H1 (cell line): ENCODE results near the gene PSMD3. TPM values are rescaled to one million over a fixed set of nuclear protein-coding genes. Genes with fewer than 3 reads are reported as not detected.

Source experiments
- CTCF ChIA-PET: fragments of 300-600 bp; sonication (Branson Sonifier 250); formaldehyde crosslinking; loops from one replicate; lab custom pipeline; 2021; ENCODE audit not compliant: partially characterized antibody; lab: Charles Lee
- POLR2A ChIA-PET: fragments of 300-600 bp; sonication (Branson Sonifier 250); formaldehyde crosslinking; loops from one replicate; lab custom pipeline; 2021; ENCODE audit warnings: inconsistent platforms; ENCODE audit not compliant: partially characterized antibody; lab: Charles Lee
- DNase-seq, 2 experiments: peaks; one replicate each; pipeline versions ENCODE4 v3.0.0 to v3.0.0-alpha.2; 2010 to 2022; ENCODE audit warnings: low spot score in 2 of 2, low read depth in 1 of 2, mixed read lengths in 1 of 2
- FAIRE-seq: peaks from 2 replicates; lab custom pipeline; 2011; peaks lifted over from hg19 to GRCh38; lab: Jason Lieb, UNC
- H2AFZ ChIP-seq: 2 replicates; pipeline ENCODE4 v1.8.1; 2012; ENCODE audit warnings: low read length, inconsistent platforms
- H2AK5ac ChIP-seq: 2 replicates; pipeline ENCODE4 v1.6.1; 2013; ENCODE audit warnings: low read depth, low read length
- H2BK120ac ChIP-seq: replicated peaks from 2 replicates; pipeline ENCODE3; 2013; ENCODE audit warnings: low read depth, low read length, inconsistent platforms
- H2BK12ac ChIP-seq: 2 replicates; pipeline ENCODE4 v1.6.1; 2013; ENCODE audit warnings: low read depth, low read length
- H2BK15ac ChIP-seq: 2 replicates; pipeline ENCODE4 v1.6.1; 2013; ENCODE audit warnings: low read length
- H2BK20ac ChIP-seq: 2 replicates; pipeline ENCODE4 v1.6.1; 2013; ENCODE audit warnings: low read length
- H2BK5ac ChIP-seq: 2 replicates; pipeline ENCODE4 v1.6.1; 2013; ENCODE audit warnings: low read depth, low read length
- H3K14ac ChIP-seq: 2 replicates; pipeline ENCODE4 v1.6.1; 2013; ENCODE audit warnings: inconsistent platforms; ENCODE audit not compliant: insufficient read length
- H3K18ac ChIP-seq: 2 replicates; pipeline ENCODE4 v1.6.1; 2013; ENCODE audit warnings: low read length; ENCODE audit errors: extremely low read depth
- H3K23ac ChIP-seq: 2 replicates; pipeline ENCODE4 v1.6.1; 2013; ENCODE audit warnings: inconsistent platforms; ENCODE audit not compliant: insufficient read length
- H3K23me2 ChIP-seq: 2 replicates; pipeline ENCODE4 v1.6.1; 2013; ENCODE audit warnings: low read depth, low read length
- H3K27ac ChIP-seq: 2 replicates; pipeline ENCODE4 v1.6.1; 2011; ENCODE audit warnings: low read depth, low read length, inconsistent platforms
- H3K27me3 ChIP-seq, 4 experiments: replicated peaks in 1 of 4; 1 replicate in 1 of 4; 2 replicates in 3 of 4; pipeline versions ENCODE4 v1.6.1 to v1.8.1; 2011 to 2013; ENCODE audit warnings: low read length in 3 of 4, mild to moderate bottlenecking in 3 of 4, inconsistent platforms in 2 of 4, mixed read lengths in 2 of 4, moderate library complexity in 1 of 4; ENCODE audit not compliant: control insufficient read depth in 3 of 4, insufficient read depth in 3 of 4; ENCODE audit errors: extremely low read depth in 1 of 4
- H3K36me3 ChIP-seq, 4 experiments: 2 replicates each; pipeline versions ENCODE4 v1.6.1 to v1.8.1; 2011 to 2013; ENCODE audit warnings: mild to moderate bottlenecking in 4 of 4, low read length in 3 of 4, moderate library complexity in 2 of 4, control low read depth in 1 of 4, inconsistent platforms in 1 of 4; ENCODE audit not compliant: insufficient read depth in 4 of 4, control insufficient read depth in 2 of 4
- H3K4ac ChIP-seq: replicated peaks from 2 replicates; pipeline ENCODE3; 2013; ENCODE audit warnings: low read length, low read depth, mixed read lengths, inconsistent platforms; ENCODE audit not compliant: insufficient read length
- H3K4me1 ChIP-seq, 4 experiments: replicated peaks in 1 of 4; 1 replicate in 1 of 4; 2 replicates in 3 of 4; pipeline versions ENCODE4 v1.6.1 to v1.8.1; 2011 to 2013; ENCODE audit warnings: low read length in 3 of 4, inconsistent platforms in 2 of 4, mixed read lengths in 1 of 4; ENCODE audit not compliant: insufficient read depth in 4 of 4, control insufficient read depth in 3 of 4
- H3K4me2 ChIP-seq, 2 experiments: 2 replicates each; pipeline versions ENCODE4 v1.6.1 to v1.8.1; 2011 to 2013; ENCODE audit warnings: low read depth in 2 of 2, low read length in 2 of 2, control low read depth in 1 of 2, inconsistent platforms in 1 of 2, mild to moderate bottlenecking in 1 of 2; ENCODE audit not compliant: insufficient read depth in 1 of 2
- H3K4me3 ChIP-seq, 4 experiments: fragments of 200-600, 300-600 bp in 1 of 4; sonication (generic), shearing (Covaris generic), sonication (Bioruptor Twin) in 1 of 4; 2 replicates each; pipeline versions ENCODE4 v1.5.1 to v1.8.1; 2011 to 2016; ENCODE audit warnings: low read length in 4 of 4, low read depth in 3 of 4, control low read depth in 2 of 4, inconsistent platforms in 2 of 4, mild to moderate bottlenecking in 2 of 4, mixed read lengths in 1 of 4, moderate library complexity in 1 of 4; ENCODE audit not compliant: insufficient read depth in 2 of 4; ENCODE audit errors: extremely low read depth in 1 of 4
- H3K56ac ChIP-seq: replicated peaks from 2 replicates; pipeline ENCODE3; 2013; ENCODE audit warnings: low read depth, mild to moderate bottlenecking, mixed read lengths, low read length, inconsistent platforms; ENCODE audit not compliant: insufficient read length
- H3K79me1 ChIP-seq: 2 replicates; pipeline ENCODE4 v1.6.1; 2013; ENCODE audit warnings: low read depth, low read length, control low read depth
- H3K79me2 ChIP-seq, 2 experiments: 2 replicates each; pipeline versions ENCODE4 v1.6.1 to v1.8.1; 2012 to 2013; ENCODE audit warnings: low read length in 2 of 2, mild to moderate bottlenecking in 2 of 2, inconsistent platforms in 1 of 2; ENCODE audit not compliant: insufficient read depth in 2 of 2, control insufficient read depth in 1 of 2
- H3K9ac ChIP-seq, 4 experiments: replicated peaks in 1 of 4; 1 replicate in 1 of 4; 2 replicates in 3 of 4; pipeline versions ENCODE4 v1.6.1 to v1.8.1; 2011 to 2013; ENCODE audit warnings: low read depth in 3 of 4, low read length in 3 of 4, control low read depth in 2 of 4, mild to moderate bottlenecking in 2 of 4, moderate library complexity in 2 of 4, inconsistent platforms in 1 of 4; ENCODE audit errors: extremely low read depth in 1 of 4
- H3K9me3 ChIP-seq, 2 experiments: 2 replicates each; pipeline versions ENCODE4 v1.6.1 to v1.8.1; 2012 to 2013; ENCODE audit warnings: mild to moderate bottlenecking in 2 of 2, moderate library complexity in 2 of 2, control low read depth in 1 of 2, inconsistent platforms in 1 of 2, low read depth in 1 of 2, low read length in 1 of 2, mixed read lengths in 1 of 2; ENCODE audit not compliant: insufficient read depth in 2 of 2
- H4K20me1 ChIP-seq, 2 experiments: replicated peaks in 1 of 2; 2 replicates each; pipeline versions ENCODE3 to v1.8.1; 2011 to 2013; ENCODE audit warnings: inconsistent platforms in 2 of 2, low read length in 2 of 2, mild to moderate bottlenecking in 1 of 2; ENCODE audit not compliant: insufficient read depth in 2 of 2, control insufficient read depth in 1 of 2
- H4K5ac ChIP-seq: 2 replicates; pipeline ENCODE4 v1.6.1; 2013; ENCODE audit warnings: low read length, low read depth, mixed read lengths, inconsistent platforms; ENCODE audit not compliant: insufficient read length
- H4K8ac ChIP-seq: 2 replicates; pipeline ENCODE4 v1.8.0; 2013; ENCODE audit warnings: mild to moderate bottlenecking, moderate library complexity, low read length, inconsistent platforms; ENCODE audit not compliant: insufficient read depth; ENCODE audit errors: extremely low read depth
- H4K91ac ChIP-seq: replicated peaks from 2 replicates; pipeline ENCODE3; 2013; ENCODE audit warnings: low read length, mixed read lengths, inconsistent platforms; ENCODE audit not compliant: insufficient read length
- BACH1 ChIP-seq: IDR thresholded peaks from 2 replicates; pipeline ENCODE4 v1.6.1; 2012; ENCODE audit warnings: low read length, improper control_type of control experiment
- CREB1 ChIP-seq: IDR thresholded peaks from 2 replicates; pipeline ENCODE4 v1.6.1; 2012; ENCODE audit warnings: inconsistent platforms
- EZH2 ChIP-seq: fragments of 200-600 bp; sonication (generic); IDR thresholded peaks from 2 replicates; pipeline ENCODE4 v1.7.1; 2012; ENCODE audit warnings: low read depth, mild to moderate bottlenecking, moderate library complexity, low read length, inconsistent platforms; ENCODE audit not compliant: severe bottlenecking
- KDM5A ChIP-seq: fragments of 200-600 bp; IDR thresholded peaks from 2 replicates; pipeline ENCODE4 v1.7.1; 2012; ENCODE audit warnings: mild to moderate bottlenecking, low read length, inconsistent platforms, mixed read lengths
- NRF1 ChIP-seq: IDR thresholded peaks from 2 replicates; pipeline ENCODE4 v1.6.1; 2011; ENCODE audit warnings: mild to moderate bottlenecking, low read depth, low read length, improper control_type of control experiment
- RAD21 ChIP-seq, 2 experiments: IDR thresholded peaks in 1 of 2; conservative IDR thresholded peaks in 1 of 2; 2 replicates each; pipeline ENCODE4 v1.6.1; 2011; ENCODE audit warnings: low read depth in 2 of 2, low read length in 2 of 2, improper control_type of control experiment in 1 of 2, inconsistent platforms in 1 of 2, mild to moderate bottlenecking in 1 of 2, moderate library complexity in 1 of 2
- WGBS, 2 experiments: shearing (Covaris generic) in 1 of 2; methylation state at CpG; one replicate each; pipeline versions ENCODE4 v1.1.6 to v1.1.7; 2013 to 2015; ENCODE audit warnings: low lambda C conversion rate in 2 of 2, mixed read lengths in 2 of 2, inconsistent platforms in 1 of 2, low coverage in 1 of 2, missing lambda C conversion rate in 1 of 2; ENCODE audit not compliant: insufficient replicate concordance in 2 of 2, insufficient coverage in 1 of 2, insufficient read length in 1 of 2; ENCODE audit errors: extremely low coverage in 1 of 2, missing lambda C conversion rate in 1 of 2; 5-methylcytosine and 5-hydroxymethylcytosine counted together
- polyA plus RNA-seq, 7 experiments: library from polyadenylated mRNA; depleted of rRNA in 3 of 7; stranded (reverse) in 5 of 7; unstranded in 2 of 7; fragments of >200 nt in 5 of 7; fragments of 200-250 nt in 2 of 7; gene quantifications; 1 replicate in 5 of 7; 2 replicates in 1 of 7; 4 replicates in 1 of 7; pipeline versions ENCODE4 v1.2.1 to v1.2.3, GENCODE V29; 2011 to 2013; ENCODE audit warnings: missing spikeins in 2 of 7, mixed read lengths in 2 of 7
- total RNA-seq: library from RNA; stranded (reverse); fragmentation: NEBNext Ultra II Directional; extraction: Animal tissue kit (Norgen Biotek cat#: 25700); gene quantifications from 2 replicates; pipeline ENCODE4 v1.2.1, GENCODE V29; 2021

Gene PSMD3
- total and polyA plus RNA-seq, 2 of the 8 experiments (the other 6 are each of a cell fraction or from before 2014, with no cell fraction given) = 151 to 198 TPM

DNA sequence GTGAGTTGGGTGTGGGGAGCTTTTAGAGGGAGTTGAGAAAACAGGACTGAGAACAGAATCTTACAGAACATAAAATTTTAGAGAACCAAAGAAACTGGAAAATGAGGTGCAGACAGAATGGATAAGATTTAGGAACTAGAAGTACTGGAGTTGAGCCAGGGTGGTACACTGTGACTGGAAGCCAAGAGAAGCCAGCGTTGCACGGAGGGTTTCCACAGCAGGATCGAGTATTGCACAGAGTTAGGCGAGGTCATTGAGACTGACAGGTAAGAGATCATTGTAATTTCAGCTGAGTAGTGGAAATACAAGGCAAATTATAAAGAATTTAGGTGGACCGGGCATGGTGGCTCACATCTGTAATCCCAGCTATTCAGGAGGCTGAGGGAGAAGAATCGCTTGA is 11.2 kb upstream of the PSMD3 start:
- Histone ChIP-seq H3K23ac (no peak overlapping the region), H3K36me3 (no peaks in the 10 kb centered on the region), H3K9ac (no peak overlapping the region), H4K8ac (no peak overlapping the region), H3K14ac (no peak overlapping the region), H3K9me3 (no peaks in the 10 kb centered on the region), H2BK12ac (no peak overlapping the region), H2BK5ac (no peak overlapping the region), H2AFZ (no peak overlapping the region), H2BK120ac (no peak overlapping the region), H2BK20ac (no peak overlapping the region), H2AK5ac (no peak overlapping the region), H4K91ac (no peak overlapping the region), H3K23me2 (no peaks in the 10 kb centered on the region), H3K4me1 (no peaks in the 10 kb centered on the region), H4K20me1 (no peaks in the 10 kb centered on the region), H3K79me2 (no peaks in the 10 kb centered on the region), H3K4me2 (no peak overlapping the region), H2BK15ac (no peak overlapping the region), H3K27ac (no peak overlapping the region), H3K4me3 (no peak overlapping the region), H3K56ac (no peak overlapping the region), H4K5ac (no peak overlapping the region), H3K4ac (no peak overlapping the region), H3K79me1 (no peaks in the 10 kb centered on the region), H3K27me3 (peaks cover 0 to 3% (median 1%) of the 10 kb centered on the region in 4 experiments; a peak in 3 of 7 replicates), H3K18ac (no peak overlapping the region)
- WGBS, 2 experiments = 83% methylated on average over 6 of the region's 6 CpGs; no CpG with 5 or more reads in 1 of the 2 experiments
- no peak for DNase-seq
- ChIA-PET CTCF (interaction anchor here (1.0 to 11.9 kb wide), 4 partner anchors 9 to 30 kb away, joined by 3 to 96 read pairs (median 6); partner anchors contain the start of genes GSDMA and PSMD3), POLR2A (interaction anchor here (1.2 kb wide), 1 partner anchor 11 kb away, joined by 6 read pairs; the partner anchor contains the start of gene PSMD3)
- TF ChIP-seq NRF1 (no peak), EZH2 (no peak), RAD21 (IDR thresholded peaks at IDR 0.05 in 1 of 2, conservative IDR thresholded peaks at IDR 0.05 in 1 of 2; ENCODE audit: low read depth in 2 of 2, low read length in 2 of 2) (no peak), BACH1 (no peak), CREB1 (no peak), KDM5A (no peak)
- FAIRE-seq = no peak
